Stimulated activated CD8-positive, alpha-beta memory T cell treated with anti-CD3 and anti-CD28 coated beads, Interleukin-15, amount 100 ng/mL, for 48 hours (primary cell): ENCODE data around the gene TRPV5.

Experiments
- DNase-seq, 2 donors: peaks; one replicate each; pipeline ENCODE4 v3.0.0-alpha.2; 2020; ENCODE audit warnings: low read depth in 2 of 2

TRPV5 gene

DNA sequence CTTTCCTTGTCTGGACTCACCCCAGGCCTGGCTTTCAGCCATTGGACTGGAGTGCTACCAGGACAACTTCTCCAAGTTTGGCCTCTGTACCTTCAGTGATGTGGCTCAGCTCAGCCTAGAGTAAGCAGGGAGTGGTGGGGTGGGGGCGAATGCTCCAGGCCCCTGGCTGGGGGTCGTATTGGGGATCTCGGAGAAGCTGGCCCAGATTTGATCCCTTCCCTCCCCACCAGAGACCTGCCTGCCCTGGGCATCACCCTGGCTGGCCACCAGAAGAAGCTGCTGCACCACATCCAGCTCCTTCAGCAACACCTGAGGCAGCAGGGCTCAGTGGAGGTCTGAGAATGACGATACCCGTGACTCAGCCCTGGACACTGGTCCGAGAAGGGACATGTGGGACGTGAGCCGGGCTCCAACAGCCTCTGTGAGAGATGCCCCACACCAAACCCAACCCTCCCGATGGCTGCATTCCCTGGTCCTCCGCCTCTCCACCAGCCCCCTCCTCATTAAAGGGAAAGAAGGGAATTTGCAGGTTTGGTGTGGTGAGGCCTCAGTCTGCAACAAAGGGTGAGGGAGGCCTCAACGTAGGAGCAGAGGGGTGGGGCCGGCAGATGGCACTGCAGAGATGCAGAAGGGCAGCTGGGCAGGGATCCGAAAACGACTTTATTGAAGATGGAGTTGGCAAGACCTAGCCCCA lies 62.8 kb downstream of the TRPV5 start:
- DNase-seq, result no peak

DNA sequence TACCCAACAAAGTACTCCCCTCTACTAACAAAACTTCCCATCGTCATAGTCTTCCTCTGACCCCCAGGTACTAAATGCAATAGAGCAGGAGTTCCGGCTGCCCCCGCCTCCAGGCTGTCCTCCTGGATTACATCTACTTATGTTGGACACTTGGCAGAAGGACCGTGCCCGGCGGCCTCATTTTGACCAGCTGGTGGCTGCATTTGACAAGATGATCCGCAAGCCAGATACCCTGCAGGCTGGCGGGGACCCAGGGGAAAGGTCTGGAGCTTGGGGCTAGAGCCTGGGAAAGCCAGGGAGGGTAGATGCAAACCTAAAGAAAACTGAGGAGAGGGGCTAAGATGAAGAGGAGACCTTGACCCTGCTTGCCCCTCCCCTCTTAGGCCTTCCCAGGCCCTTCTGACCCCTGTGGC lies 63.4 kb downstream of the TRPV5 start:
- no peak for DNase-seq

DNA sequence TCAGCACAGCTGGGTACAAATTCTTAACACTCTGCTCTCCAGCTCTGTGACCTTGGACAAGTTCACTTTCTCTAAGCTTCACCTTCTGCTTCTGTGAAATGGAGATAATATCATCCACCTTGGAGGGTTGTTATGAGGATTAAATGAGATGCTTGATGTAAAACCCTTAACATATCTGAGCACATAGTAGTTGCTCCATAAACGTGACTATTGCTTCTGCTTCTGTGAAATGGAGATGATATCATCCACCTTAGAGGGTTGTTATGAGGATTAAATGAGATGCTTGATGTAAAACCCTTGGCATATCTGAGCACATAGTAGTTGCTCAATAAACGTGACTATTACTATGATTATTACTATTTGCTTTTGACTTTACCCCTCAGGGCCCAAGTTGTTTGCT lies 64.1 kb downstream of the TRPV5 start:
- no peak for DNase-seq

DNA sequence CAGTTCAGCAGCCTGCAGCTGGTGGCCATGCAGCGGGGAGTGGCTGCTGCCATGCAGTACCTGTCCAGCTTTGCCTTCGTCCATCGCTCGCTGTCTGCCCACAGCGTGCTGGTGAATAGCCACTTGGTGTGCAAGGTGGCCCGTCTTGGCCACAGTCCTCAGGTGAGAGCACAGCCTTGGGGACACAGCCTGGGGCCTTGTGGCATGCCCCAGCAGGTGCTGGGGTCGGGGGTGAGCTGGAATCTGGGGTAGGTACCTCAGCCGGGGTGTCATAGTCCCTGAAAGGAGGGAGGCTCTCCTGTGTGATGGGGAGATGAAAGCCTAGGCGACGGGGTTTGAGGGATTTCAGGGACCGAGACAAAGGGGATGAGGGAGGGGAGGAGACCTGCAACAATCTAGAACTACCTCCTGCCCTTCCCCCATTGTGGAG lies 64.5 kb downstream of the TRPV5 start:
- DNase-seq, result no peak

DNA sequence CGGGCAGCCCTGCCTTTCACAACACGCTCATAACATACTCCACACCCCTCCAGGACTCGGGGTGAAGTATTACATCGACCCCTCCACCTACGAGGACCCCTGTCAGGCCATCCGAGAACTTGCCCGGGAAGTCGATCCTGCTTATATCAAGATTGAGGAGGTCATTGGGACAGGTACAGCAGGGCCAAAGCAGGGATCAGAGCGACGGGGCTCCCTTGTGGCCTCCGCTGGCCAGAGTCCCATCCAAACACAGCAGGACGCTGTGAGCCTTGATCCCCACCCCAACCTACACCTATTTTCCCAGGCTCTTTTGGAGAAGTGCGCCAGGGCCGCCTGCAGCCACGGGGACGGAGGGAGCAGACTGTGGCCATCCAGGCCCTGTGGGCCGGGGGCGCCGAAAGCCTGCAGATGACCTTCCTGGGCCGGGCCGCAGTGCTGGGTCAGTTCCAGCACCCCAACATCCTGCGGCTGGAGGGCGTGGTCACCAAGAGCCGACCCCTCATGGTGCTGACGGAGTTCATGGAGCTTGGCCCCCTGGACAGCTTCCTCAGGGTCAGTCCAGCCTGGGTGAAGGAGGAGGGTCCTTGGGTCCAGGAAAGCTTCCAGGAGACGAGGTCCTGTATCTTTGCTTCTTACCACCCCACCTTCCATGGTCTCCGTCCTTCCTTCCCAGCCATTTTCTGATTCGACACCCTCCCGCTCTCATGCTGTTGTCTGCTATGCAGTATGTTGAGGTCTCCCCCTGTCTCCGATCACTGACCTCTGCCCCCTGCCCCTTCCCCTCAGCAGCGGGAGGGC lies 65.2 kb downstream of the TRPV5 start:
- DNase-seq, result no peak

DNA sequence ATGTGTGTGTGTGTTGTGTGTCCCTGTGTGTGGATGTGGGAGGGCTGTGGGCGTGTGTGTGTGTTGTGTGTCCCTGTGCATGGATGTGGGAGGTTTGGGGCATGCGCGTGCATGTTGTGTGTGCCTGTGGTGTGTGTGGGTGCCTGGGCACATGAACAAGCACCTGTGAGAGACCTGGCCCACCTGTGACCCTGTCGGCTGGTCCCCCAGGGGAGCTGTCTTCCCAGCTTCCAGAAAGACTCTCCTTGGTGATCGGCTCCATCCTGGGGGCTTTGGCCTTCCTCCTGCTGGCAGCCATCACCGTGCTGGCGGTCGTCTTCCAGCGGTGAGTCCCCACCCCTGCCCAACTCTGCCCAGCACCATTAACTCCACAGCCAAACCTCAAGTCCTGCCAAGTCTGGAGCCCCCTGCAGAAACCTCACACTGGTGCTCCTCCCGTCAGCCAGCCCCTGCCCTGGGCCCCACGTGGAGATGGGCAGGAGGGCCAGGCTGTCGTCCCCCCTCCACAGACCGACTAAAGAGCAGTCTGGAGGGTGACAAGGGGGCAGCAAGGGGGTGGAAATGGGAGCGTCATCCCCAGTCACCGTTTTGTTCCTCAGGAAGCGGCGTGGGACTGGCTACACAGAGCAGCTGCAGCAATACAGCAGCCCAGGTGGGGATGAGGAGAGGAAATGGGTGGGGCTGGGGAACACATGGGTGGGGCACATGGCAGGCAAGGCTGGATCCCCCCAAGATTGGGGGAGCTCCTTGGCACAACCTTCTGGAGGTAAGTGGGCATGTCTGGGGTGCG lies 66.0 kb downstream of the TRPV5 start:
- DNase-seq, result no peak

DNA sequence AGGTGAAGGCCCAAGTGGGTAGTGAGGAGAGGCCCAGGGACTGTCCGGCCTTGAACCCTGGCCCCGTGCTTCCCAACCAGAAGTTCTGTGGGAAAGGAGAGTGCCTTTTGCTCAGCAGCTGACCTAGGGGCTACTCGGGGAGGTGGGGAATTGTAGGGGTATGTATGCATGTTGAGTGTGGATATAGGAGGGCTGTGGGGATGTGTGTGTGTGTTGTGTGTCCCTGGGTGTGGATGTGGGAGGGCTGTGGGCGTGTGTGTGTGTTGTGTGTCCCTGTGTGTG lies 66.5 kb downstream of the TRPV5 start:
- DNase-seq, result no peak

DNA sequence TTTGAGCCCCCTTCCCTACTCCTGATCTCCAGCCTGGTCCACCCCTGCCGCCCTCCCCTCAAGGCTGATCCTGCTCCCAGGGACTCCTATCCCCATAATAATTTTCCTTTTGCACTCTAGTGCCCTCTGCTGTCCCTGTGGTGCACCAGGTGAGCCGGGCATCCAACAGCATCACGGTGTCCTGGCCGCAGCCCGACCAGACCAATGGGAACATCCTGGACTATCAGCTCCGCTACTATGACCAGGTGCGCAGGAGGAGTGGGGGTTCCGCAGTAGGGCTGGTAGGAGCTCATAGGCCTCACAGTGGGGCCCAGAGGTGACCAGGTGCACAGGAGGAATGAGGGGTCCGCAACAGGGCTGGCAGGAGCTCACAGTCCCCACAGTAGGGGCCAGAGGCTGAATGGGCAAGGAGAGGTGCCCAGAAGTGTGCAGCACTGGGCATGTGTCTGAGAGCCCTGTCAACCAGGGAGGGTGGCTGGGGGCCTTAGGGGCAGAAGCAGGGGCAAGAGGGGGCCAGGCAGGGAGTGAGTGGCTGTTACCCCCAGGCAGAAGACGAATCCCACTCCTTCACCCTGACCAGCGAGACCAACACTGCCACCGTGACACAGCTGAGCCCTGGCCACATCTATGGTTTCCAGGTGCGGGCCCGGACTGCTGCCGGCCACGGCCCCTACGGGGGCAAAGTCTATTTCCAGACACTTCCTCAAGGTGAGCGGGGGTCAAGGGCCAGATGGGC lies 67.0 kb downstream of the TRPV5 start:
- DNase-seq, result no peak

DNA sequence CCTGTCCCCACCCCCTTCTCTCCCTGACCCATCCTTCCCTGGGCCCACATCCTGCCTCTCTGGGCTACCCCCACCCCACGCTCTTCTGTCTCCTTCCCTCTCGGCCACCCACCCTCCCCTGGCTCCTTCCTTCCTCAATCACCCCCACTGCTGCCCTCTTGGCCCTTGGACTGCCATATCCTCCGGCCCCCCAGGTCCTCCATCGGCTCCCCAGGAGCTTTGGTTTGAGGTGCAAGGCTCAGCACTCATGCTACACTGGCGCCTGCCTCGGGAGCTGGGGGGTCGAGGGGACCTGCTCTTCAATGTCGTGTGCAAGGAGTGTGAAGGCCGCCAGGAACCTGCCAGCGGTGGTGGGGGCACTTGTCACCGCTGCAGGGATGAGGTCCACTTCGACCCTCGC lies 67.8 kb downstream of the TRPV5 start:
- DNase-seq, result no peak

DNA sequence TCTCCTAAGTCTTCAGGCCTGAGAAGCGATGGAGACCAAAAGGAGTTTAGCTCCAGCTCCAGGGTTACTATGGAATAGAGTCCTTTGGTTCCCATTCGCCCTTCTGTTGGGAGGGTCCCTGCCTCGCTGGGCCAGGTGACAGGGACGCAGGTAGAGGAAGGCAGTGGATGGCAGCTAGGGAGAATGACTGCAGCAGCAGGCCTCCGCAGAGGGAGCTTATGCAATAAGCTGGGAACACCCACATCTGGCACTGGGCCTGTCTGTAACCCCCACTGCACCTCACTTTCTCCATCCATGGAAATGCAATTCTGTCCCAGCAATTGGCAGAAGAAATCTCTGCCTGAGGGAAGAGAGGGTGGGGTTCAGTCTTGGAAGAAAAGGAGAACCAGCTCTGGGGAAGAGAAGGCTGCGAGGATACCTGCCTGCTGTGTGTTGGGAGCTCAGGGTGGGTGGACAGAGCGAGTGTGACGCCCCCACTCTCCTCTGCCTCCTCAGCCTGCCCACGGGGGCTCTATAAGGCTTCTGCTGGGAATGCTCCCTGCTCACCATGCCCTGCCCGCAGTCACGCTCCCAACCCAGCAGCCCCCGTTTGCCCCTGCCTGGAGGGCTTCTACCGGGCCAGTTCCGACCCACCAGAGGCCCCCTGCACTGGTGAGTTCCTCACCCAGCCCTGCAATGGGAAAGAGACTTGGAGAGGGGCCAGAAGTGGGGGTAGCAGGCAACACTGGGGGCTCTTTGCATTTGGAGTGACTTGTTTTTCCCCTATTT lies 68.4 kb downstream of the TRPV5 start:
- DNase-seq, result no peak

DNA sequence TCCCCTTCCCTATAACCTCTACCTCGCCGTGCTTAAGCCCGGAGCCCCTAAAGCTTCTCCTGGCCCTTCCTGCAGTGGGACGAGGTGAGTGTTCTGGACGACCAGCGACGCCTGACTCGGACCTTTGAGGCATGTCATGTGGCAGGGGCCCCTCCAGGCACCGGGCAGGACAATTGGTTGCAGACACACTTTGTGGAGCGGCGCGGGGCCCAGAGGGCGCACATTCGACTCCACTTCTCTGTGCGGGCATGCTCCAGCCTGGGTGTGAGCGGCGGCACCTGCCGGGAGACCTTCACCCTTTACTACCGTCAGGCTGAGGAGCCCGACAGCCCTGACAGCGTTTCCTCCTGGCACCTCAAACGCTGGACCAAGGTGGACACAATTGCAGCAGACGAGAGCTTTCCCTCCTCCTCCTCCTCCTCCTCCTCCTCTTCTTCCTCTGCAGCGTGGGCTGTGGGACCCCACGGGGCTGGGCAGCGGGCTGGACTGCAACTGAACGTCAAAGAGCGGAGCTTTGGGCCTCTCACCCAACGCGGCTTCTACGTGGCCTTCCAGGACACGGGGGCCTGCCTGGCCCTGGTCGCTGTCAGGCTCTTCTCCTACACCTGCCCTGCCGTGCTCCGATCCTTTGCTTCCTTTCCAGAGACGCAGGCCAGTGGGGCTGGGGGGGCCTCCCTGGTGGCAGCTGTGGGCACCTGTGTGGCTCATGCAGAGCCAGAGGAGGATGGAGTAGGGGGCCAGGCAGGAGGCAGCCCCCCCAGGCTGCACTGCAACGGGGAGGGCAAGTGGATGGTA lies 69.5 kb downstream of the TRPV5 start:
- no peak for DNase-seq

DNA sequence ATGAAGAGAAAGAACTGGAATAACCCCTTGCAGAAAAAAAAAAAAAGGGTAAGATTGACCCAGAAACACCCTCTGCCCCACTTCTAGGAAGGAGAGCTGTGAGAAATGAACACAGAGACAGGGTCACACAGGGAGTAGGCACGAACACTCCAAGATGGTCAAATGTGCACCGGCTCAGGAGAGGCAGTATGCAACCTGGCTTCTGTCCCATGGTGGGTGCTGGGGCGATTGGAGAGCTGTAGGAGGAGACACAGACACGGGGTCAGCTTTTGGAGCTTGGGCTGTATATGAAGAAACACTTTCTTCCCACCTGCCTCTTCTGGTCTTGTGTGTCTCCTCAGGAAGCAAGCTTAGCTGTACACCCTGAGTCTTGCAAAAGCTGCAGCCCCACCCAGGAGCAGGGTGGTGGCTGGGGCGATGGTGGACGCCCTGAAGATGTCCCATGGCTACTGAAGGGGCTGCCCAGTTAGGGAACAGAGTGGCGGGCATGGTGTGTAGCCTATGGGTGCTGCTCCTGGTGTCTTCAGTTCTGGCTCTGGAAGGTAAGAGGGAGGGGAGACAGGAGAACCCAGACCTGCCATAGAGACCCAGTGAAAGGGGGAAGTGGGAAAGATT lies 70.7 kb downstream of the TRPV5 start:
- no peak for DNase-seq

DNA sequence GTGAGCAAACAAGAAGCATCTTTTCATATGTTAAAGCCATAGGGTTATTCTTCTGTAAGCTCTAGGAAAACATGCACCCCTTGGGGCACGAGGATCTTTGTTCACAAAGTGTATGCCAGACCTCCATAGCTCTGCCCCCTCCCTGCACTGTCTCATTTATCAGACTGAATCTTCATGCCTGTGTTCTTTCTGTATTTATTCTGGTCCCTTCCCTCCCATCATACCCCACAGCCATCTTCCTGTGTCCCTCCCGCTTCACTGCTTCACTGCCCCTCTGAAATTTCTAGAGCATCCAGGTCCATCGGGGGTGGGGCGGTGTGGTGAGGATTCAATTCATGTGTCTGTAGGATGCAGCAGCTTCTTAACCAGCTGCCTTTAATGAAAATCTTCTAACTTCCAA lies 71.2 kb downstream of the TRPV5 start:
- DNase-seq, result no peak

DNA sequence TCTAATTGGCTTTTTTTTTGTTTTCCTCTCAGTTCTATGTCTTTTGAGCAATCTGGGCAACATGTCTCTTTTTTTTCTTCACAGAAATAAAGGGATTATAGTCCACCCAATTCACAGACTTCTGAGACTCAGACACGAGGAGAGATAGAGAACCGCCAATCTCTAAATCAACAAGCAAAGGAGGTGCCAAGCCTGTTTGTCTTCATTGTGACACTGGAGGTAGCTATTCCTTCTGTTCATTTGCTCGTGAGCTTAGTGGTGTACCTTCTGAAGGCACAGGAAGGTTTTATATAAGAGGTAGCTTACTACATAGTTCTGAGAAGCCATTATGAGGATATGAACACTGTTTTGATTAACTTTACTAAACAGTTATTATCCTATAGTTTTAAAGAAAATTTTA lies 72.6 kb downstream of the TRPV5 start:
- DNase-seq, result no peak

DNA sequence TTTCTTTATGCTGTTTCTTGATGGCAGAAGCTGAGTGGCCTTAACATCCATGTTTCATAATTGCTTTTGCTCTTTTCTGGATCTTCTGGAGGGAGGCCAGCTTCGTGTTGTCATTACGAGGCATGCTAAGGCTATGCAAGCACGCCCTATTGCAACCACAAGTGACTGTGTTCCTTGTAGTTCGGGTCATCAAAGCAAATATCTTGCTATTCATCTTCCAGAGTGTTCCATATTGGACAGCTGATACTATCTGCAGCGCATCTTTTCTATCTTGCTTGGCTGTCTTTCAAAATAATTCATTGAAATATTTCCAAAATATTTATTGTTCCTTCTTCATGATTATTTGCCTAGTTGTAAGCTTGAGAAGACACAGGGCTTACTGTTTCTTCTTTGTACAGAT lies 73.7 kb downstream of the TRPV5 start:
- DNase-seq, result no peak

DNA sequence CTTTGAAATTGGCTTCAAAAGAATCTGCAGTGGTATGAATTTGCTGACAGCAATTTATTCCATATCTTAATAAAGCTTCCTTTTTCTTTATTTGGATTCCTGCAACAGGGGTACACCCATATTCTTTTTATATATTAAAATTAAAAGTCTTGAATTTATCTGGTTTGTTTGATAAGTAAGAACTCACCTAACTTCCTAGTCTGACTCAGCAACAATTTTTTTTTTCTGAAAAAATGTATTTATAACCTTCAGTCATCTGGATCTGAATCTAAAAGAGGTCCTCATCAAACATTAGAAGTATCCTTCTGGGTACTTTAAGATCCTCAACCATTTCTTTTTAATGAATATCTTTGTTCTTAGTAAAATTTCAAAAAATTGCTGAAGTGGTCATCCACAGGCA lies 74.1 kb downstream of the TRPV5 start:
- DNase-seq, result no peak
